GM18507 (cell line): ENCODE data around the gene PAQR8.

ENCODE experiments used
- DNase-seq: peaks from one replicate; pipeline ENCODE4 v3.0.0; 2011; ENCODE audit warnings: low read depth; ENCODE audit not compliant: insufficient read length; ENCODE audit errors: extremely low spot score
- FAIRE-seq: peaks from 2 replicates; lab custom pipeline; 2011; peaks lifted over from hg19 to GRCh38; lab: Jason Lieb, UNC

Gene PAQR8

DNA sequence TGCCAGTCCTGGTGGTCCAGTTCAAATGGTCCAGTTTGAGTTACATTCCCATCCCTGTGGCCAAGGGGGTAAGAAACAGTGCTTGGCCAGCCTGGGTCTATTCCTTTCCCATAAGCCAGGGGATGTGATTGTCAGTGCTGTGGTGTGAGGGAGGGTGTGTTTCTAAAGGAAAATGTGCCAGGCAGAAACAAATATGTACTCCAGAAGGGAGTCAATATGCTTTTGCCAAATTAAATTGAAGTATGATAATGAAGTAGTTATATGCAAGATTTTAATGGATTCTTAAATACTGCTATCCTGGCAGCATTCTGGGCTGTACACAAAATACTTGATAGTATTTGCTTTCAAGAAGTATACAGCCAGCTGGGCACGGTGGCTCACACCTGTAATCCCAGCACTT lies 16.6 kb upstream of the PAQR8 start:
- no peak for FAIRE-seq
- no peak for DNase-seq

DNA sequence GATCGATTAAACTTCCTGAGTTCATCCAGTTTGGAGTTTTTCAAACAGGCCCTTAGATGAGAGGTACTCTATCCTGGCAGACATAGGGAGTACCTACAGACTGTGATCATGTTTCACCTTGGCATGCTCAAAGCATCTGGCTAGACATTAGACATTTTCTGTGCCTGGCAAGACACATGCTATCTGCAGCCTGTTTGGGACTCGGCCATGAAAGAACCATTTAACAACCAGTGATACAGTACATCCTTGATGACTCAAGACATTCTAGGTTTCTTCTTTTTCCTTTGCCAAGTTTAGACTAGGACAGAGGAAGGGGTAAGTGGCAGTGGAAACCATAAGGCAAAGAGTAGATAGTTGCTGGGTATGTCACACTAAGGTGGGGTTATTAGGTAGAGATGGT lies 15.4 kb upstream of the PAQR8 start:
- FAIRE-seq: no peak
- DNase-seq: no peak

DNA sequence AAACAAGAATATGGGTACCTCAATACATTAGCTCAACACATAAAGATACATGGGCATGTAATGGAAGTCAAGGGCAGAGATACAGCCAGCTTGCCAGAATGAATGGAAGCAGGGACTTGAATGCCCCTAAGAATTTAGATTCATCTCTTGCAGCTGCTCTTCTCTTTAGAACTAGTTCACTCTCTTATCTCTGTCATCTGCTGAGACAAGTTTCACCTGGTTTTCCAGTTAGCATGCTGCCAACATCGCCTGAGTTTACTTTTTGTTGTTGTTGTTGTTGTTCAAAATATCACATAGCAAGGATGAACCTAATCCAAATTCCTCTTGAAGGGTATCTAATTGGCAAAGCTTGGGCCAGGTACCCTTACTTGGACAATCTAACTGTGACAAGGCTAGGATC lies 14.1 kb upstream of the PAQR8 start:
- no peak for FAIRE-seq
- no peak for DNase-seq

DNA sequence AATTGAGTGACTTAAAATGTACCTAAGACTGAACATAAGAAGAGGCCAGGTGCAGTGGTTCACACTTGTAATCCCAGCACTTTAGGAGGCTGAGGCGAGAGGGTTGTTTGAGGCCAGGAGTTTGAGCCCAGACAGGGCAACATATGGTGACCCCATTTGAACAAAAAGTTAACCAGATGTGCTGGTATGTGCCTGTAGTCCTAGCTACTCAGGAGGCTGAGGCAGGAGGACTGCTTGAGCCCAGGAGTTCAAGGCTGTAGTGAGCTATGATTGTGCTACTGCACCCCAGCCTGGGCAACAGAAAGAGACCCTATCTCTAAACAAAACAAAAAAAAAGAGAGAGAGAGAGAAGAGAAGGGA lies 10.1 kb upstream of the PAQR8 start:
- FAIRE-seq: no peak
- DNase-seq: no peak

DNA sequence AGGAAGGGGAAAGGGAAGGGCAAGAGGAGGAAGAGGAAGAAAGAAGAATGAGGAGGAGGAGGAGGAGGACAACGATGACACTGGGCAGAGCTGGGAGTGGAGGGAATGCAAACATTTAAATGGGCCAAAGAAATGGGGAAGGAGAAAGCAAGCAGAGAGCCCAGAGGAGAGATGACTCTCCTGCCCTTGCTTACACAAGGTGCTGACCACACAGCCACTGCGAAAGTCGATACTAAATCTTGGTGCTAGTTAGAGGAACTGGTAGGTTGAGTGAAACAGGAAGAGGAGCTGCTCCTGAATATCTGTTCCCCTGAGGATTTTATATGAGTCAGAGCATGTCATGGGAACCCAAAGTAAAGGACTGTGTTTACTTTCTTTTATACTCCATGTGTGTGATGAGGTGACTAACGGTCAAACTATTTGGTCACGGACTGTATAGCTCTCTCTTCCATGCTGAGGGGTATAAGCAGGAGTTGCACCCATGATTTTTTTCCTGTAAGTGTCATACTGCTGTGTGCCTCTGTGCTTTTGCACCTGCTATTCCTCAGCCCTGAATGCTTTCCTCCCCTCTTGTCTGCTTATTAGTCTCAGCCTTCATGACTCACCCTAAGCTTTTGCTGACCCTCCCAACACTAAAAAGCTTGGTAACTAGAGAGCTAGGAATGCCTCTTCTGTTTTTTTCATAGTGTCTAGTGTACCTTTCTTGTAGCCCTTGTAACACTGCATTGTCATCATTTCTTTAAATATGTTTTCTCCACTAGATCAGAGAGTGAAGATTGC lies 9.5 kb upstream of the PAQR8 start:
- peak; percentile 38 for DNase-seq
- FAIRE-seq: peak; percentile 89

DNA sequence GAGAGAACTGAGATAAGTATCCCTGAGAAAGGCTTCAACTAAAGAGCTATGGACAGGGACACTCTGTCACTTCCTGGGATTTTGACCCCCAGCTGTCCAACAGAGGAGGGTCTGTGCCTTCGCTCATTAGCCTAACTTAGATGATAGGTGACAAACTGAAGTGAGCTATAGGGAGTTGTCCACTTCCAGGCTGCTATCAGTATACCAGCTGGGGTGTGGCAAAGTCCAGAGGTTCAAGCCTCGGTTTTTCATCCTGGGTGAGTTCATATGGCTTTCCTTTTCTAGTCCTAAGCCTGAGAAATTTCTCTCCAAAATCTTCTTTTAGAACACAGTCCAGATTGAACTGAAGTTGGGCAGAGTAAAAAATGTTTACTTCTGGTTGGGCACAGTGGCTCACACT lies 5.9 kb upstream of the PAQR8 start:
- FAIRE-seq: no peak
- DNase-seq: no peak

DNA sequence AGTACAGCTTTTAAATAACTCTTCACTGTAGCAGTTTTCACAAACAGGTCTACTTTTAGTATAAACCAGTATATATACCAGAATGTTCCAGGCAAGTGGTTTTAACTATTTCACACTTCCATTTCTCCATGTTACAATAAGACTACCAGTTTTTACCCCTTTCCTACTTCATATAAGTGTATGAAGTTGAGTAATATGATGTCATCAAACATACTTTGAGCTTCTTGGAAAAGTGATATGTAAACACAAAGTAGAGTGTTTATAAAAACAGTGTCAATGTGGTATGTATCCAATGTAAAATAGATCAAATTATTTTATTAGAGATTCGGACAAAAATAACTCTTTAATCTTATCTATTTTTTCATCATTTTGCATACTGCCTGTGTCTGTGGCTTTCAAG lies 2.5 kb upstream of the PAQR8 start:
- FAIRE-seq (no peak), DNase-seq (no peak)

DNA sequence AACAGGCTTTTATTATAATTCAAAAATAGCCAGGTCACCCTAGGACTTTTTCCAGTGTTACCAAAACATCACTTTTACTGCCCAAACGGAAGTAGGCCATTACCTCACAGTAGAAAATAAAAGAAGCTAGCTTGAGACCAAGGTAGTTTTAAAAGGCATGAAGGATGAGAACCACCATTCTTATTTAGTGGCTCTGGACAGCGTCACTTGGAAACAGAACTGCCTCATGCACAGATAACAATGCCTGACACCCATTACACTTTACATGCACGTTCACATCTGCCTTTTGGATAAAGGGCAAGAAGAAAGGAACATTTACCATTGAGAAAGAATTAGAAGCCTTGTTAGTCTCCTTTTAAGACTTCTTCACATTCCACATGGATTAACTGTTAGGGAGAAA lies 1.9 kb upstream of the PAQR8 start:
- FAIRE-seq (no peak), DNase-seq (no peak)

DNA sequence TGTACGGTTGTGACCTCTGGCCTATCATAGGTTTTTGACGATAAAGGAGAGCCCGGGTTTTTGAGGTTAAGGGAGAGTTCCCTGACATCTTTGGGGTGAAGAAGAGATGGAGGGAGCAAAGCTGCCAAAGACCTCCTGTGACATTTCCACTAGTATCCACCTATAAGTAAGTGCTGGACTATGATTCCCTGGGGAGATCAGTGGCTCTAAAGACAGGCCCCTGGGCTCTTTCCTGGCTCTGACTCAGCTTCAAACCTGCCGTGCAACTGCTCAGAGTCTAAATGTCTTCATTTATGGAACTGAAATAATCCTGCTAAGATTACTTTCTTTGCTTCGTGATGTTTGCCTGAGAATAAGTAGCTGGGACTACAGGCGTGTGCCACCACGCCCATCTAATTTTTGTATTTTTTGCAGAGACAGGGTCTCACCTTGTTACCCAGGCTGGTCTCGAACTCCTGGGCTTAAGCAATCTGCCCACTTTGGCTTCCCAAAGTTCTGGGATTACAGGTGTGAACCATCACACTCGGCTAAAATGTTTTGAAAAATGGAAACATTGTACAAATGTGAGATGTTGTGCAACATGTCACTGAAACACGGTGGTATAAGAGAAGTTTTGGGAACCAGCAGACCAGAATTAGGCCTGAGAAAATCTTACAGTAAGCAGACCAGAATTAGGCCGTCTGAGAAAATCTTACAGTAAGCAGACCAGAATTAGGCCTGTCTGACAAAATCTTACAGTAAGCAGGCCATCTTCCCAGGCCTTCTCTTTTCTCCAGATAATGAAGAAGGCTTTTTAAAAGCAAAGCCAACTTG lies 1.1 kb upstream of the PAQR8 start:
- no peak for DNase-seq

DNA sequence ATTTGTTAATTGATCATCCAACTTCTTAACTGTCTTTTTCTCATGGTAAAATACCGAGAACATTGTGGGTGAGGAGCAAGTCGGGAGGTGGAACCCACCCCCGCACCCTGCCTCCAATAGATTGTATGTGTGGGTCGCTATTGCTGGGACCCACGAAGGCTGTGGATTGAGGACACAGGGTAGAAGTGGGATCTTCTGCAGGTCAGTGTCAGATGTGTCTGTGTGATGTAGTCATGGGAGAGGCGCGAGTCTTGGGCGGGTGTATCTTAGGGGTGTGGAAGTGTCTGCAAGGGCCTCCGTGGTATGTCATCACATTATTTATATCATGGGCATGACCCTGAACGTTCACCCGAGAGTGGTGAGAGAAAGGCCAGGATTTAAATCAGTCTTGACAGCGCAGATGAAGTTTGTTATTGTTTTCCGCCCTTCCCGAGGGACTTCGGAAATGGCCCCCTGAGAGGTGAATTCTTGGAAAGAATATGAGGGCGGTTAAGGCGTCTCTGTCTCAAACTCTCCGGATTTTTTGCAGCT lies 472 bp upstream of the PAQR8 start:
- FAIRE-seq (no peak), DNase-seq (no peak)

More for the DNA sequence above, 1.1 kb upstream of the PAQR8 start:
- no peak for FAIRE-seq

DNA sequence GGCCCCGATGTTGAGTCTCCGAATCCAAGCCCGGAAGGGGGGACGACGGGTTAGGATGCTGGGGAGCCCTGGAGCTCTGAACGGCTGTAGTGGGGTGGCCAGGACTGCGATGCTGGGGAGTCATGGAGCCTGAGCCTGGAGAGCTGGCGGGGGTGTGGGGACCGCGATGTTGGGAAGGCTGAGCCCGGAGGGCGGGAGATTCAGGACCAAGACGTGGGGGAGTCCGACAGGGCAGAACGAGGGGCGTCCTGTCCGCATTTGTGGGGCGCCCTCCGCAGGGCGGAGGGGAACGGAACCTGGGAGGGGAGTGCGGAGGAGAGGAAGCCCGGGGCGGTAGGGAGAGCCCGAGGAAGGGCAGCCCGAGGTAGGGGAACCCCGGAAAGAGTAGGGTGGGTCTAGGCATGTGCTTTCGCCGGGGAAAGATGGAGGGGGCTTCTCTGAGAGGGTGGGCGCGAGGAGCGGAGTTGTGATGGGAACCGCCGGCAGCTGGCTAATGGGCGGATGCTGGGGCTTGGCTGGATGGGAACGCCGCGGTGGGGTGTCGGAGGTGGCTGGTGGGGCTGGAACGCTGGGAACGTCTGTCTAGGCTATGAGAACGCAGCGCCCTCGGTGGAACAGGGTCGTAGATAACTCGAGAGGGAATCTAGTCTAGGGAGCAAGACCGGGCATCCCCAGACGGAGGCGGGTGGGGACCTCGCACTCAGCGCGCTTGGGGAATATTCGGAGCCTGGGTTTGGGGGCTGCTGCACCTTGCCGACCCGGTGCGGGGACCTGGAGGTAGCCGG lies 684 bp downstream of the PAQR8 start:
- FAIRE-seq: peak; percentile 46
- no peak for DNase-seq

DNA sequence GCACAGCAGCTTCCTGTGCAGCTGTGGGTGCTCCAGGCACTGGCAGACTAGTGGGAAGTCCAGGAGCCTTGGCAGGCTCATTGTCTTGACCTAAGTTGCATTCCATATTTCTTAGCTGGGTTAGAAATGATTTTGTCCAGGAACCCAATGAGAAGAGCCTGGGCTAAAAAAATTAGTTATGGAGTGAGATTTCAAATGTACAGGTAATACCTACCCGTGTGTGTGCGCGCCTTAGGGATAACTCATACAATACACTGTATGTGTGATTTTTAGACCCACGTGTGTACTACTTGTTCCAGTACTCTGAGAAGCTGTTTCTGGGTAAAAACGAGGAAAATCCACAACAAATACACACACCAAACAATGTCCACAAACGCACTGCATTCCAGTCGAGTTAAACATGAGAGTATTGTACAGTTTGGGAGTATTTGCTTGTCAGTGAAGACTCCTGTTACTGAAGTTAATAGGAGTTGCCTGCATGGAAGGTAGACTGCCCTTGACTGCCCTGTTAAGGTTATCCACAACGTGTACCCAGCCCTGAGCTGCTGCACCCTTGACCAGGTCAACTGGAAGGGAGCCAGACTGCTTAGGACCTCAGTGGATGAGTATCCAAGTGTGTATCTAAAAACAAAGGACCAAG lies 1.4 kb downstream of the PAQR8 start:
- FAIRE-seq (peak; percentile 33), DNase-seq (no peak)

DNA sequence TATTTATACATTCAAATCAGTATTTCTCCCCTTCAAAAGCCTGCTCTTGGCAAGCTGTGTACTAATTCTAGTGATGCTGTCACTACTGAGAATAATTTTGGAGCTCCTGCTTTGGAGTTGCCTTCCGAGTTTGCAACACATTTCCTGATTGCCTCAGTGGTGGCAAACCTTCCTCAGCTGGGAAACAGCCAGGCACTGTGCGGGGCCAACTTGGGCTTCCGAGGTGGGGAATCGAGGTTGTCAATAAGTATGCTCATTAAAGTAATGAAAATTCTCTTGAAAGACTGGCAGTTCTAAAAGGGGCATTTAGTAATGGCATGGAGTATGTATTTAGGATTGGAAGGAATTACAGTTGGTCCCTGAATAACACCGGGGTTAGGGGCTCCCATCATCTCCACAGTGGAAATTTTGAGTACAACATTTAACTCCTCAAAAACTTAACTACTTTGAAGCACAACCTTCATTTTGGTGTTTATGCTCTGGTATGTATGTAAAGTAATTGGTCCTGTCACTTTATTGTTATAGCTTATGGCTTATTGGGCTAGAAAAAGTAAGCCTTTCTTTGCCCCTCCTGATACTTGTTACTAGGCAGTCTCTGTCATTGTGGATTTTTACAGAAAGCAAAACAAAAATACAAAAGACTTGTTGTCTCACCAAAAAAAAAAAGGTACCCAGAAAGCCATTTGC lies 2.7 kb downstream of the PAQR8 start:
- DNase-seq (no peak), FAIRE-seq (no peak)

DNA sequence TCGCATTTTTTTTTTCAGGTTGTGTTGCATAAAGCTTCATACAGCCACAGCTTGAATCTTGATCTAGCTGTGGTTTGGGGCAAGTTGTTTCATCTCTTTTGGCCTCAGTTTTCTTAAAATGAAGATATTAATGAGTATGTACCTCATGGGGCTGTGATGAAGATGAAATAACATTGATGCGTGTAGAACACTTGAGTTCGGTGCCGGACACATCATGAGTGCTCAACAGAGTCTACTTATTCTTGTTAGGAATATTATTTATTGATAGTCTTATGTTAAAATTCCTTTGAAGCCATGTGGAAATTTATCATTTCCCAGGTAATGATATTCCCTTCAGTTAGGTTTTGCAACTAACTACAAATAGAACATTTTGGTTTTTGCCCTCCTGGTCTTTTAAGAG lies 3.4 kb downstream of the PAQR8 start:
- FAIRE-seq (no peak), DNase-seq (no peak)

DNA sequence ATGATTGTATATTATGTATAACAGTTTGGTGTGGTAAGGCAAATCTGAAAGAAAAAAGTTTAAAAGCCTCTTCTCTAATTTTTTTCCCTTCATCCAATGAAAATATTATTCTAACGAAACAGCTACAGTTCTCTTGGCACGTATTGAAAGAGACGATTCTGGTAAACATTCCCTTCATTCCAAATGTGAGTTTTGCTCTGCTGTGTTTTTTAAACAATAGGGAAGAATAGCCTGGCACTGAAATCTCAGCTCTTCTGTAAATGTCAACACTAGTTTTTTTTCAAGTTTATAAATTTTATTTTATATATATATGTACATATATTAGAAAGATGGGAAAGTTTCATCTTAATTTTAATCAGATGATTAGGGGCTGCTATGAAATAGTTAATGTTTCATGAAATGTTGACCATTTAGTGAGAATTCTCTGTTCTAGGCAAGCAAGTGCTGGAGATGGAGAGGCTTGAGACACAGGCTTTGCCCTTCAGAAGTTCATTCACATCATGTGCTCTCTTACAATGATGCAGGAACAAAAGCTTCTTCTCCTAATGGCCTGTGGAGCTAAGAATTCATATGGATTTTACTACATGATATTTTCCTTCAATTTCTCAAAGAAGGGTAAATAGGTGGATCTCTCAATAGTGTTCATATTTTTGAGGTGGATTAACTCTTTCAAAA lies 4.1 kb downstream of the PAQR8 start:
- FAIRE-seq (no peak), DNase-seq (no peak)

DNA sequence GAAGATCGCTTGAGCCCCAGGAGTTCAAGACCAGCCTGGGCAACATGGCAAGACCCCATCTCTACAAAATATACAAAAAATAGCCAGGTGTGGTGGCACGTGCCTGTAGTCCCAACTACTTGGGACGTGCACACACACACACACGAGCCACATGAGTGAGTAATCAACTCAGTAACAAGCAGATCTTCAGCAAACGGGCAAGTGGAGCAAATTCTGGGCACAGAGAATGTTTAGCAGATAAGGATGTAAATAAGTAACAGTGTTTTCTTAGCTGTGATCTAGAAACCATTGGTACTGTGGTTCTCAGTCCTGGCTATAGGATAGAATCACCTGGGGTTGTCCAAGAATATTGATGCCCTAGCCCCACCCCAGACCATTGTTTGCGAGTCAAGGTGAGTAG lies 6.1 kb downstream of the PAQR8 start:
- no peak for DNase-seq
- FAIRE-seq: no peak

DNA sequence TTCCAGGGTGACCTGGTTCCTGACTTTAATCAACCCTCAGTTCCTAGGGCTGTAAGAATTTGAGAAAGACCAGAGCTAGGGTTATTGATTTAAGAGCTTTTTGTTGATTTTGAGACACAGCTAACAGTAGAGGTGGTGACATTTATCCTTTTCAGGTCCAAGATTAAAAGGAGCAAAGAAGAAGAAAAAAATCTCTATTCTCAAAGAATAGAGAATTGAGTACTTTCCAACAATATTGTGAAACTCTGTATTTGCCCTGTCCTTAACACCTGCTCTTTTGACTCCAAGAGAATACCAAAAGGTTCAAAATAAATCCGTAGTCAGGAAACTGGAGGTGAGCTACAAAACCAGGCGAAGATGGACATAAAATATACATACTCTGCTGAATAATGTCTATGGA lies 7.3 kb downstream of the PAQR8 start:
- FAIRE-seq: no peak

DNA sequence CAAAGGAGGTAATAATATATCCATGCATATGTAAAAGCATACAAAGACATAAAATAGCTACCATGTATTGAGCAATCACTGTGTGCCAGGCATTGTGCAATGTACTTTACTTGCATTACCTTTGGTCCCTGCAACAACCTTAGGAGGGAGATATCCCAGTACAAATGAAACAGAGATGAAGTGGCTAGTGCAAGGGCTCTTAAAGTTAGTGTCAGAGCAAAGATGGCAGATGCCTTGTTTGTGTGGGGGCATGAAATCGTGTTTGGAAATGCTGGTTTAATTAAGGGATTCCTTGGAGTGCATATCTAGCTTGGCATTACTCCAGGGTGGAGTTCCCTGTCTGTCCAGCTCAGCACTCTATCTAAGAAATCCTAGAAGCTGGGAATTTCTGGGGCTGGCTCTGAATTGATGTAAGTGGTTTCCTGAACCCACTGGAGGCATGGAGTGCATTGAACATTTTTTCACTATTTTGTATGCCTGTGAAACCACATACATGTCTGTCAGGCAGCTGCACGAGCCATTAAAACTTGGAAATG lies 9.8 kb downstream of the PAQR8 start:
- DNase-seq (no peak), FAIRE-seq (no peak)

More for the DNA sequence above, 7.3 kb downstream of the PAQR8 start:
- no peak for DNase-seq
